Naive B cell (primary cell): ENCODE data around the gene RNF224. TPM values are rescaled to one million over a fixed set of nuclear protein-coding genes. Genes with fewer than 3 reads are reported as not detected.
"Not testable (repeated sequence)": the region's sequence is repeated elsewhere in the genome, so short reads cannot be mapped to it uniquely, and the experiment has no call there.

ENCODE experiments used
- ATAC-seq, 2 donors: fragments of 150-1000 bp; cut with Tn5 transposase; 2 replicates each; pipeline ENCODE4 v1.10.0; 2021; ENCODE audit warnings: low read depth in 2 of 2, mild to moderate bottlenecking in 2 of 2, moderate library complexity in 2 of 2
- DNase-seq: peaks from one replicate; pipeline ENCODE4 v3.0.0; 2022
- H3K27ac Mint-ChIP-seq, 6 donors: one replicate each; pipeline ENCODE4 v1.8.0; 2020 to 2022; ENCODE audit warnings: mild to moderate bottlenecking in 6 of 6, mixed read lengths in 6 of 6, moderate library complexity in 5 of 6, inconsistent platforms in 2 of 6
- H3K27me3 Mint-ChIP-seq, 3 donors: one replicate each; pipeline ENCODE4 v1.8.0; 2021 to 2022; ENCODE audit warnings: mixed read lengths in 3 of 3, mild to moderate bottlenecking in 1 of 3
- H3K36me3 Mint-ChIP-seq, 2 donors: one replicate each; pipeline ENCODE4 v1.8.0; 2020 to 2022; ENCODE audit warnings: mixed read lengths in 2 of 2, inconsistent platforms in 1 of 2, mild to moderate bottlenecking in 1 of 2
- H3K4me1 Mint-ChIP-seq, 3 donors: one replicate each; pipeline ENCODE4 v1.8.0; 2020 to 2022; ENCODE audit warnings: mixed read lengths in 3 of 3, inconsistent platforms in 1 of 3, mild to moderate bottlenecking in 1 of 3, moderate library complexity in 1 of 3
- H3K4me3 Mint-ChIP-seq, 8 donors: one replicate each; pipeline ENCODE4 v1.8.0; 2020 to 2022; ENCODE audit warnings: mild to moderate bottlenecking in 8 of 8, mixed read lengths in 8 of 8, moderate library complexity in 8 of 8, inconsistent platforms in 2 of 8
- H3K9me3 Mint-ChIP-seq, 7 donors: one replicate each; pipeline ENCODE4 v1.8.0; 2020 to 2022; ENCODE audit warnings: mixed read lengths in 7 of 7, mild to moderate bottlenecking in 5 of 7, inconsistent platforms in 2 of 7, moderate library complexity in 1 of 7
- polyA plus RNA-seq, 6 donors: library from polyadenylated mRNA; unstranded; fragments of 300-500 nt; fragmentation: Illumina TruSeq; gene quantifications; one replicate each; pipeline ENCODE4 v1.2.3, GENCODE V29; 2021; ENCODE audit warnings: low read depth in 6 of 6

The RNF224 gene
- polyA plus RNA-seq, 6 donors from 2014 or later: not detected

DNA sequence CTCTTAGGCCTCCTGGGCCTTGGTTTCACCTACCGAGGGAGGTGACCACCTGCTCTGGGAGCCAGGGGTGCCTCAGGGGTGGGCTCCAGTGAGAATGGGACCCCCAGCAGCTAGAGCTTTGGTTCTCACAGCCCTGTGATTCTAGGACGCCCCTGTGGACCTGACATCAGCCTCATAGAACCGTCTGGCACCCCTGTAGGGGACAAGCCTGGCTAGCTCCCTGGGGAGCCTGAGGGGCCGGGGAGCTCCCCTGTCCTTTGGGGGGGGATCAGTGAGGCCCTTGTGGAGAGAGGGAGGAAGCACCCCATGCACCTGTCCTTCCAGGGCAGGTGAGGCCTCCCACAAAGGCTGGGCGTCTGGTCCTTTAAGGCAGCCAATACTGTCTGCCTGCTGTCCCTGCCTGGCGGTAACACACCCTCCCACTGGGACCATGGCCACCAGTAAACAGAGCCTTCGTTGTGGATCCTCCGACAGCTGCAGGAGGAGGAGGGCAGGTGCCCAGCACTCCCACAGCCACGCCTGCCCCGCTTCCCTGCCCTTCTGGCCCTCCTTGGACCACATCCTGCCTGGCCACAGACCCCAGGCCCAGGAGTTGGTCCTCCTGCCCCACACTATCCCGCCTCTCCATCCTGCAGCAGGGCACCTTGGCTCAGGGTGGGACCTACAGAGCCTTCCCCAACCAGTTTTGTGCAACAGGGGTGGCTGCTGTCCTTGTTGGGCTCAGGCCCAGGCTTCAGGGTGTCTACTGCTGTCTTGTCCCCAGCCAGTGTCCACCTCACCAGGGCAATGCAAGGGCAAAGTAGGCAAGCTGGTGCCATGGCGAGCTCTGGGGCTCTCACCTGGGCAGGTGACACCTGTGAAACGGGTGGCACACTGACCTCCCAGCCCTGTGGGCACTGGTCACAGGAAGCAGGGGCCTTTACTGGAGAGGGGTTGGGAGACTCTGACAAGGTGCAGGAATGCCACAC is 10.7 kb downstream of the RNF224 start:
- no peak for ATAC-seq
- Mint-ChIP-seq H3K36me3 (peaks cover 0 to 6% of the 10 kb centered on the region in 2 donors), H3K27me3 (peaks cover 0 to 8% (median 0%) of the 10 kb centered on the region in 3 donors), H3K4me3 (peak overlapping the region in 5 of 8 donors; percentile 42 to 90 (median 75)), H3K4me1 (peaks cover 23 to 34% (median 29%) of the 10 kb centered on the region in 3 donors), H3K9me3 (no peaks in the 10 kb centered on the region), H3K27ac (peak overlapping the region in 5 of 6 donors; percentile 47 to 90 (median 64))
- DNase-seq: no peak

DNA sequence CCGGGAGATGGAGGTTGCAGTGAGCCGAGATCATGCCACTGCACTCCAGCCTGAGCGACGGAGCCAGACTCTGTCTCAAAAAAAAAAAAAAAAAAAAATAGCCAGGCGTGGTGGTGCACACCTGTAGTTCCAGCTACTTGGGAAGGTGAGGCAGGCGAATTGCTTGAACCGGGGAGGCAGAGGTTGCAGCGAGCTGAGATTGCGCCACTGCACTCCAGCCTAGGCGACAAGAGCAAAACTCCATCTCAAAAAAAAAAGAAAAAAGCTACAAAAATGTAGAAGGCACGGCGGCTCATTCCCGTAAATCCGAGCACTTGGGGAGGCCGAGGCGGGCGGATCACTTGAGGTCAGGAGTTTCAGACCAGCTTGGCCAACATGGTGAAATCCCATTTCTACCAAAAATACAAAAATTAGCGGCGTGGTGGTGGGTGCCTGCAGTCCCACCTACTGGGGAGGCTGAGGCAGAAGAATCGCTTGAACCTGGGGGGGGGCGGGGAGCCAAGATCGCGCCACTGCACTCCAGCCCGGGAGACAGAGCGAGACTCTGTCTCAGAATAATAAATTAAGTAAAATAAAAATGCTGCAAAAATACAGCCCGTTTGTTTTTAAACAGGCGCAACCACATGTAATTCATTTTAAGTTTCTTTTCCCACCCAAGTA is 12.4 kb downstream of the RNF224 start:
- ATAC-seq, H3K36me3 Mint-ChIP-seq, H3K27me3 Mint-ChIP-seq, DNase-seq, H3K9me3 Mint-ChIP-seq: not testable (repeated sequence)
- H3K4me1 Mint-ChIP-seq: peaks cover 28 to 37% (median 36%) of the 10 kb centered on the region in 3 donors
- peak overlapping the region; percentile 74 to 90 (median 84) for H3K4me3 Mint-ChIP-seq
- H3K27ac Mint-ChIP-seq: peak overlapping the region in 3 of 6 donors; percentile 44 to 93 (median 68)

DNA sequence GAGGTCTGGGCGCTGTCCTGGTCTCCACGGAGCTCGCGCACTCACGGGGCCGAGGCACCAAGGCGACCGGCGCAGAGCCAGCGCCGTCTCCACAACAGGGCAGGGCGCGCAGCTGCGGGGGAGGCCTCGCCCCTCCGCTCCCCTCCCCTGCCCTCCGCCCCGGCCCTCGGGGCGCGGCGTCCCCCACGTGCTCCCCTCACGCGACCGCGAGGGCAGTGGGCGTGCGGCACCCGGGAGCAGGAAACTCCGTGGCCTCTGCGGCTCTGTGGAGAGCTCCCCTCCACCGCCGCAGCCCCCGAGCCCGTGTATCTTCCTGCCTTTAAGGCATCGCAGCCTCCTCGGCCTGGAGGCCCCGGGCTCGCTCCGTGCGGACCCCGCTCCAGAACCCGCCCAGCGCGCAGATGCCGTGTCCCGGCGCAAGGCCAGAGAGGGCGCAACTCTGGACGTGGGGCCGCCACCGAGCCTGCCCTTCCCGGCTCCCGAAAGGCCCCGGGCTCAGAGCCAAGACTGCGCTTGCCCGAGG is 13.1 kb downstream of the RNF224 start:
- Mint-ChIP-seq H3K4me1 (peaks cover 21 to 30% (median 29%) of the 10 kb centered on the region in 3 donors), H3K4me3 (peak overlapping the region; percentile 74 to 90 (median 84)), H3K27me3 (no peaks in the 10 kb centered on the region), H3K27ac (peak overlapping the region in 2 of 6 donors; percentile 93 to 96), H3K9me3 (no peaks in the 10 kb centered on the region), H3K36me3 (peaks cover 0 to 6% of the 10 kb centered on the region in 2 donors)
- ATAC-seq (peak; percentile 27 to 28), DNase-seq (peak; percentile 79)

DNA sequence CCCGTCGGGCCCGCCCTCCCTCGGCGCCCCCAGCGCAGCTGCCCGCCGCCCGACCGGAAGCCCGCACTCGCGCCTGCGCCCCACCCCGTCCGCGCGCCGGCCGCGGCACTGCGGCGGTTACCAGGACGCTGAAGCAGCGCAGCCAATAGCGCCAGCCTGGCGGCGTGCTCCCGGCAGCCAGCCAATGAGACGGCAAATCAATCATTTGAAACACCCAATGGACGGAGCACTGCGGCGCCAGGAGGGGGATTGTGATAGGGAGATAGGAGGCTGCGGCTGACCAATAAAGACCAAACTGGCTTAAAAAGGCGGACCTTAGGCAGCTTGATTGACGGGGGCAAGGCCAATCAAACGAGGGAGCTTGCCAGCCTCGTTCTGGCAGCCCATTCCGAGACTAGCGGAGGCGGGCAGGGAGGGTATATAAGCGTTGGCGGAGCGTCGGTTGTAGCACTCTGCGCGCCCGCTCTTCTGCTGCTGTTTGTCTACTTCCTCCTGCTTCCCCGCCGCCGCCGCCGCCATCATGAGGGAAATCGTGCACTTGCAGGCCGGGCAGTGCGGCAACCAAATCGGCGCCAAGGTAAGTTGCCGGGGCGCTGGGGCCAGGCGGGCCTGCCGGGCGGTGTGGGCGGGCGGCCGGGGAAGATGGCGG is 13.7 kb downstream of the RNF224 start, which contains the start of gene TUBB4B:
TUBB4B (plus strand) TSS at position 447 of the 649 bp plus-strand sequence; CDS start at position 521, 74 bp downstream.
- no peaks in the 10 kb centered on the region for H3K27me3 Mint-ChIP-seq
- peak within 1 kb of the TSS; percentile 88 to 96 (median 94) for H3K4me3 Mint-ChIP-seq
- H3K9me3 Mint-ChIP-seq: no peaks in the 10 kb centered on the region
- DNase-seq: peak; percentile 98
- peak; percentile 75 to 78 for ATAC-seq
- peak within 1 kb of the TSS; percentile 90 to 99 (median 94) for H3K27ac Mint-ChIP-seq
- H3K36me3 Mint-ChIP-seq: peaks cover 0 to 6% of the 10 kb centered on the region in 2 donors
- H3K4me1 Mint-ChIP-seq: peaks cover 18 to 29% (median 28%) of the 10 kb centered on the region in 3 donors

DNA sequence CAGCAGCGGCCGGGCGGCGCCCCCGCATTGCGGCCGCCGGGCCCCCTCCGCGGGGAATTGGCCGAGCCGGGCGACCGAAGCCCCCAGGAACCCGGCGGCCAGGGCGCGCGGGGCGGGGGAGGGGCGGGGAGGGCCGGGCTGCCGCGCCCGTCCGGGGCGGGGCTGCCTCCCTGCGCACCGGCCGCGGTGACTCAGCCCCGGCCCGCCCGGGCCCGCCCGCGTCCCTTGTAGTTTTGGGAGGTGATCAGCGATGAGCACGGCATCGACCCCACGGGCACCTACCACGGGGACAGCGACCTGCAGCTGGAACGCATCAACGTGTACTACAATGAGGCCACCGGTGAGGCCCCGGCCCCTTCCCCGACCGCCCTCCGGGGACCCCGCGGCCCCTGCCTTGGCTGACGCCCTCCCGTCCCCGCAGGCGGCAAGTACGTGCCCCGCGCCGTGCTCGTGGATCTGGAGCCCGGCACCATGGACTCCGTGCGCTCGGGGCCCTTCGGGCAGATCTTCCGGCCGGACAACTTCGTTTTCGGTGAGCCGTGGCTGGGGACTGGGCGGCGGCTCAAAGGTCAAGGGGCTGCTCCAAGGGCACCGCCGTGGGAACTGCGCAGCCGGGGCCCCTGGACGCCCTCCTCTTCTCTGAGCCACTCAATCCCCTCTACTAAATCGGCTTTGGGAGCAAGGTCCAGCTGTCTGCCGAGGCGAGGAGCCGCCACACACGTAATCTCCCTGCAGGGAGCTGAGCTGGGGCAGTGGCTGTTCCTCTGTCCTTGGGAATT is 14.4 kb downstream of the RNF224 start:
- no peaks in the 10 kb centered on the region for H3K9me3 Mint-ChIP-seq
- peak overlapping the region; percentile 78 to 95 (median 88) for H3K4me3 Mint-ChIP-seq
- DNase-seq (no peak), ATAC-seq (no peak)
- H3K27me3 Mint-ChIP-seq: no peaks in the 10 kb centered on the region
- H3K36me3 Mint-ChIP-seq: peaks cover 0 to 6% of the 10 kb centered on the region in 2 donors
- H3K4me1 Mint-ChIP-seq: peaks cover 18 to 29% (median 28%) of the 10 kb centered on the region in 3 donors
- H3K27ac Mint-ChIP-seq: peak overlapping the region in 4 of 6 donors; percentile 22 to 96 (median 88)

DNA sequence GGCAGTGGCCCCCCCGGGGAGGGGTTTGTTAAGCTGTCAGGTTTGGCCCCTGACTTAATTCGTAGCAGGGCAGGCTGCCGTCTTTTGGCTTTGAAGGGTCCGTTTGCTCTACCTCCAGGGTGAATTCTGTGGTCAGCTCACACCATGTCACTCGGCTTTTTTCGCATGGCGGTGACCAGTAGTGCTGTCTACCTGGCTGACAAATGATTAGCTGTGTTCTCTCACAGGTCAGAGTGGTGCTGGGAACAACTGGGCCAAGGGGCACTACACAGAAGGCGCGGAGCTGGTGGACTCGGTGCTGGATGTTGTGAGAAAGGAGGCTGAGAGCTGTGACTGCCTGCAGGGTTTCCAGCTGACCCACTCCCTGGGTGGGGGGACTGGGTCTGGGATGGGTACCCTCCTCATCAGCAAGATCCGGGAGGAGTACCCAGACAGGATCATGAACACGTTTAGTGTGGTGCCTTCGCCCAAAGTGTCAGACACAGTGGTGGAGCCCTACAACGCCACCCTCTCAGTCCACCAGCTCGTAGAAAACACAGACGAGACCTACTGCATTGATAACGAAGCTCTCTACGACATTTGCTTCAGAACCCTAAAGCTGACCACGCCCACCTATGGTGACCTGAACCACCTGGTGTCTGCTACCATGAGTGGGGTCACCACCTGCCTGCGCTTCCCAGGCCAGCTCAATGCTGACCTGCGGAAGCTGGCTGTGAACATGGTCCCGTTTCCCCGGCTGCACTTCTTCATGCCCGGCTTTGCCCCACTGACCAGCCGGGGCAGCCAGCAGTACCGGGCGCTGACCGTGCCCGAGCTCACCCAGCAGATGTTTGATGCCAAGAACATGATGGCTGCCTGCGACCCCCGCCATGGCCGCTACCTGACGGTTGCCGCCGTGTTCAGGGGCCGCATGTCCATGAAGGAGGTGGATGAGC is 15.2 kb downstream of the RNF224 start:
- Mint-ChIP-seq H3K9me3 (no peaks in the 10 kb centered on the region), H3K4me3 (peak overlapping the region; percentile 69 to 91 (median 86)), H3K27me3 (no peaks in the 10 kb centered on the region), H3K4me1 (peaks cover 18 to 29% (median 25%) of the 10 kb centered on the region in 3 donors), H3K36me3 (peaks cover 0 to 6% of the 10 kb centered on the region in 2 donors), H3K27ac (peak overlapping the region in 3 of 6 donors; percentile 33 to 93 (median 59))
- no peak for DNase-seq
- ATAC-seq: no peak

DNA sequence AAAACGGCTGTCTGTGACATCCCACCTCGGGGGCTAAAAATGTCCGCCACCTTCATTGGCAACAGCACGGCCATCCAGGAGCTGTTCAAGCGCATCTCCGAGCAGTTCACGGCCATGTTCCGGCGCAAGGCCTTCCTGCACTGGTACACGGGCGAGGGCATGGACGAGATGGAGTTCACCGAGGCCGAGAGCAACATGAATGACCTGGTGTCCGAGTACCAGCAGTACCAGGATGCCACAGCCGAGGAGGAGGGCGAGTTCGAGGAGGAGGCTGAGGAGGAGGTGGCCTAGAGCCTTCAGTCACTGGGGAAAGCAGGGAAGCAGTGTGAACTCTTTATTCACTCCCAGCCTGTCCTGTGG is 15.9 kb downstream of the RNF224 start:
- ATAC-seq, H3K9me3 Mint-ChIP-seq: not testable (repeated sequence)
- H3K4me3 Mint-ChIP-seq: peak overlapping the region in 5 of 8 donors; percentile 12 to 85 (median 39)

DNA sequence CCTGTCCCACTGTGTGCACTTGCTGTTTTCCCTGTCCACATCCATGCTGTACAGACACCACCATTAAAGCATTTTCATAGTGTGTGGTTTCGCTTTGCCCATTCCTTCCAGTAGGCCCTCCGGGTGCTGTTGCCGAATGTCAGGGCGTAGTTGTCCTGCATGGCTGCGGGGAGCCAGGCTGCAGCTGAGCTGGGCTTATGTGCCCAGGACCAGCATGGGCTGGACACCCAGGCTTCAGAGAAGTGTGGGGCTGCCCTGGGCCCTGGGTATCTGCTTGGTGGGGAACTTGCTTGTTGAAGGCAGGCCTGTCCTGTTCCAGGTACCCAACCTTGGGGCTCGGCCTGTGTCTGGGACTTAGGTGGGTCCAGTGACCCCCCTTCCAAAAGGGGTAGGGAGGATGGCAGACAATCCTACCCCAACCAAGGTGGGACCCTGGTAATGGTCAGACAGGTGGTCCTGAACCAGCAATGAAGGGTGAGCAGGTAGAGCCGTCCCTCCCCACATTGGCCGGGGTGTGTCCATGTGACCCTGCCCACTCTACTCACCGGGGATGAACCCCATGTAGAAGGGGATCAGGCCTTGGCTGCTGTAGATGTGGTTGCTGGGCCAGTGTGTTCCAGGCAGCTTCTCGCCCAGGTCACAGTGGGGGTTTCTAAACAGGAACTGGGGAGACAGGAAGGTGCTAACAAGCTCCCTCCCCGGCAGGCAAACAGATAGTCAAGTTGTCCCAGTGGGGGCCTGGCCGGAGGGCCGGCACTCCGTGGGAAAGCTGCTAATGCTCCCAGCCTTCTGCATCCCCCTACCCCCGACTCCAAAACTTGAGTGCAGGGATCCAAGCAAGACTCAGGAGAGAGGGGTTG is 16.6 kb downstream of the RNF224 start:
- H3K27ac Mint-ChIP-seq: peak overlapping the region in 4 of 6 donors; percentile 8 to 84 (median 69)
- ATAC-seq (no peak), DNase-seq (no peak)
- no peaks in the 10 kb centered on the region for H3K27me3 Mint-ChIP-seq
- peaks cover 18 to 27% (median 20%) of the 10 kb centered on the region in 3 donors for H3K4me1 Mint-ChIP-seq
- H3K9me3 Mint-ChIP-seq: no peaks in the 10 kb centered on the region
- peaks cover 0 to 6% of the 10 kb centered on the region in 2 donors for H3K36me3 Mint-ChIP-seq
- H3K4me3 Mint-ChIP-seq: peak overlapping the region in 4 of 8 donors; percentile 30 to 85 (median 46)

More for the DNA sequence above, 15.9 kb downstream of the RNF224 start:
- not testable (repeated sequence) for DNase-seq, H3K27me3 Mint-ChIP-seq, H3K36me3 Mint-ChIP-seq
- Mint-ChIP-seq H3K27ac (peak overlapping the region in 2 of 6 donors; percentile 16 to 75), H3K4me1 (peaks cover 18 to 29% (median 21%) of the 10 kb centered on the region in 3 donors)

DNA sequence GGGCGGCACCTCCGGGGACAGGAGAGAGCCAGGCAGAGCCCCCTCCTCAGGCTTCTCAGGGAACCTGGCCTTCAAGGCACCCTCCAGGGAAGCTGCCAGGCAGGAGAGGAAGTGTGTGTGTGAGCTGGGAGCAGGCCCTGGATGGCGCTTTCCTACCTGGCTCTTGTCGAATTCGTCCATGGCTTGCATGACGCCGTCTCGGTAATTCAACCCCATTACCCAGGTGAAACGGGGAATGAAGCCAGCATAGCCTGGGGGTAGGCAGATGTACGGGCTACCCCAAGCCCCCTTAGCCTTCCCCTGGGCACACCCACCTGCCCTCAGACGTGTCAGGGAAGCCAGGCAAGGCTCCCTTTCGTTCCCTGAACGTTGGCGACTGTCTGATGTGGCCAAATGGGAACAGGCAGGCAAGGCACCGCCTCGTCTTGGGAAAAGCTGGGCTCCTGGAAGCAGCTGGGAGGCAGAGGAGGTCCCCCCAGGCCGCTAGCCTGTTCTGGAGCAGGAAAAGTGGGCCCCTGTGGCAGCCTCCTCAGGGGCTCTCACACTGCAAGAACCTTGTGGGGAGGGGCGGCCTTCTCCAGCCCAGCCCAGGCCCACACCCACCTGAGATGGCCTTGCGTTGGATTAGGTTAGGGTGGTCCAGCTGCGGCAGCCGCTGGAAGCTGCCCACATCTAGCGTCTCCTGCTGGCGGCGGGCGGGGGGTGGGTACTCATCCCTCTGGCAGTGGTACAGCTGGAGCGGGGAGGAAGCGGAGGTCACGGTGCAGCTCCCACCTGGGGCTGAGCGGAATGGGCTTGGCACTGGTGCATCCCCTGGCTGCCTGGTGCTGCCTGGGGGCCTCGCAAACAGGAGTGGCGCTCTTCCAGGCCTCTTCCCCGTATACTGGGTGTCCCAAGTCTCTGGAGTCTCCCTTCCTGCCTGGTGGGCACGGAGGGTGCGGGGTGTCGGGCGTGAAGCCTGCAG is 17.5 kb downstream of the RNF224 start:
- DNase-seq (no peak), ATAC-seq (no peak)
- Mint-ChIP-seq H3K9me3 (no peaks in the 10 kb centered on the region), H3K27me3 (no peaks in the 10 kb centered on the region), H3K4me3 (peak overlapping the region in 2 of 8 donors; percentile 41 to 65), H3K27ac (peak overlapping the region in 4 of 6 donors; percentile 8 to 84 (median 69)), H3K36me3 (peaks cover 0 to 6% of the 10 kb centered on the region in 2 donors), H3K4me1 (peaks cover 17 to 21% (median 18%) of the 10 kb centered on the region in 3 donors)
